NK-92 treated with Interleukin-12 subunit alpha and Interleukin-12 subunit beta, amount 100 ng/mL, for 24 hours (cell line): ENCODE data around the gene RRP1B.

ENCODE experiments used
- DNase-seq: peaks from one replicate; lab custom pipeline; 2025; lab: John Stamatoyannopoulos, UW

The RRP1B gene

GRCh38 chr21:43744725-43745124 is 85.4 kb downstream of the RRP1B start:
- no peak for DNase-seq
